ENCODE measurements around the gene THOP1. TPM values are rescaled to one million over a fixed set of nuclear protein-coding genes. Genes with fewer than 3 reads are reported as not detected.

THOP1 gene
- total RNA-seq, 1 donor from 2014 or later: 50.3 TPM

GRCh38 chr19:2804156-2805004, 19.1 kb downstream of the THOP1 start:
- no peak for ATAC-seq

- ATAC-seq: no peak
These were observed 20.1 kb downstream of the THOP1 start for GRCh38 chr19:2805261-2805900.

- no peak for ATAC-seq
These were observed 20.8 kb downstream of the THOP1 start for GRCh38 chr19:2805991-2806649.

GRCh38 chr19:2806736-2807378, 21.6 kb downstream of the THOP1 start:
- no peak for ATAC-seq

- no peak for ATAC-seq
These were observed 22.3 kb downstream of the THOP1 start for GRCh38 chr19:2807379-2808128.

- no peak for ATAC-seq
These were observed 23.0 kb downstream of the THOP1 start for GRCh38 chr19:2808129-2808941.

GRCh38 chr19:2809387-2810140, 24.3 kb downstream of the THOP1 start:
- no peak for ATAC-seq

GRCh38 chr19:2810141-2811091, 25.1 kb downstream of the THOP1 start:
- no peak for ATAC-seq

- no peak for ATAC-seq
These were observed 26.0 kb downstream of the THOP1 start for GRCh38 chr19:2811221-2811722.

- no peak for ATAC-seq
These were observed 26.6 kb downstream of the THOP1 start for GRCh38 chr19:2811735-2812413.

- no peak for ATAC-seq
These were observed 27.3 kb downstream of the THOP1 start for GRCh38 chr19:2812414-2813234.

- peak; percentile 16 for ATAC-seq
These were observed 28.2 kb downstream of the THOP1 start for GRCh38 chr19:2813235-2814160.

- ATAC-seq: no peak
These were observed 29.1 kb downstream of the THOP1 start for GRCh38 chr19:2814426-2814825.

- no peak for ATAC-seq
These were observed 29.9 kb downstream of the THOP1 start for GRCh38 chr19:2815191-2815614.

- ATAC-seq: no peak
These were observed 30.6 kb downstream of the THOP1 start for GRCh38 chr19:2815923-2816322.

- ATAC-seq: no peak
These were observed 31.3 kb downstream of the THOP1 start for GRCh38 chr19:2816641-2817040.
